Osteocyte (in vitro differentiated cells): ENCODE data around the gene TMEM183A. TPM values are rescaled to one million over a fixed set of nuclear protein-coding genes. Genes with fewer than 3 reads are reported as not detected.

Source experiments
- DNase-seq: peaks from one replicate; pipeline ENCODE4 v3.0.0; 2021; ENCODE audit warnings: mixed read lengths; ENCODE audit not compliant: unreplicated experiment; ENCODE audit errors: extremely low spot score
- H3K27ac Mint-ChIP-seq: one replicate; pipeline ENCODE4 v1.8.0; 2021; ENCODE audit warnings: mild to moderate bottlenecking, mixed read lengths; ENCODE audit not compliant: unreplicated experiment
- H3K27me3 Mint-ChIP-seq: one replicate; pipeline ENCODE4 v1.8.0; 2021; ENCODE audit warnings: mixed read lengths; ENCODE audit not compliant: unreplicated experiment
- H3K36me3 Mint-ChIP-seq: one replicate; pipeline ENCODE4 v1.8.0; 2021; ENCODE audit warnings: mixed read lengths; ENCODE audit not compliant: unreplicated experiment
- H3K4me1 Mint-ChIP-seq: one replicate; pipeline ENCODE4 v1.8.0; 2021; ENCODE audit warnings: mixed read lengths; ENCODE audit not compliant: unreplicated experiment
- H3K4me3 Mint-ChIP-seq: one replicate; pipeline ENCODE4 v1.8.0; 2021; ENCODE audit warnings: mild to moderate bottlenecking, moderate library complexity, mixed read lengths; ENCODE audit not compliant: unreplicated experiment
- H3K9me3 Mint-ChIP-seq: one replicate; pipeline ENCODE4 v1.8.0; 2021; ENCODE audit warnings: mixed read lengths; ENCODE audit not compliant: unreplicated experiment
- CTCF ChIP-seq: fragments of 200-600 bp; sonication (generic); IDR thresholded peaks from 2 replicates; pipeline ENCODE4 v1.5.0; 2021; ENCODE audit warnings: antibody characterized with exemption, mild to moderate bottlenecking, moderate library complexity
- total RNA-seq: library from RNA; stranded (reverse); gene quantifications from 2 replicates; pipeline ENCODE4 v1.2.1, GENCODE V29; 2021

TMEM183A gene
- total RNA-seq, 1 donor from 2014 or later: 59.6 TPM

GRCh38 chr1:203031467-203031866, 24.3 kb downstream of the TMEM183A start:
- Mint-ChIP-seq H3K27ac (no peak overlapping the region), H3K4me1 (peaks cover 2% of the 10 kb centered on the region), H3K9me3 (no peaks in the 10 kb centered on the region), H3K36me3 (no peaks in the 10 kb centered on the region), H3K27me3 (peaks cover 35% of the 10 kb centered on the region), H3K4me3 (no peak overlapping the region)
- no peak for DNase-seq
- TF ChIP-seq CTCF: no peak

GRCh38 chr1:203033287-203033686, 26.1 kb downstream of the TMEM183A start:
- TF ChIP-seq CTCF: no peak
- Mint-ChIP-seq H3K27ac (no peak overlapping the region), H3K4me1 (peaks cover 4% of the 10 kb centered on the region), H3K36me3 (no peaks in the 10 kb centered on the region), H3K9me3 (no peaks in the 10 kb centered on the region), H3K4me3 (no peak overlapping the region), H3K27me3 (peaks cover 25% of the 10 kb centered on the region)
- DNase-seq: no peak

- peaks cover 23% of the 10 kb centered on the region for H3K27me3 Mint-ChIP-seq
- no peaks in the 10 kb centered on the region for H3K9me3 Mint-ChIP-seq
Observed at GRCh38 chr1:203033917-203034316, 26.7 kb downstream of the TMEM183A start.

GRCh38 chr1:203034422-203035110, 27.4 kb downstream of the TMEM183A start:
- peaks cover 23% of the 10 kb centered on the region for H3K27me3 Mint-ChIP-seq
- no peak for TF ChIP-seq CTCF
- no peaks in the 10 kb centered on the region for H3K36me3 Mint-ChIP-seq
- H3K4me1 Mint-ChIP-seq: peaks cover 12% of the 10 kb centered on the region
- H3K9me3 Mint-ChIP-seq: no peaks in the 10 kb centered on the region
- no peak overlapping the region for H3K27ac Mint-ChIP-seq
- no peak for DNase-seq
- no peak overlapping the region for H3K4me3 Mint-ChIP-seq

More at GRCh38 chr1:203033917-203034316, 26.7 kb downstream of the TMEM183A start:
- no peak for TF ChIP-seq CTCF
- no peak overlapping the region for H3K27ac Mint-ChIP-seq
- DNase-seq: no peak
- H3K4me1 Mint-ChIP-seq: peaks cover 8% of the 10 kb centered on the region
- H3K4me3 Mint-ChIP-seq: no peak overlapping the region
- H3K36me3 Mint-ChIP-seq: no peaks in the 10 kb centered on the region

- H3K4me3 Mint-ChIP-seq: no peak overlapping the region
- peaks cover 12% of the 10 kb centered on the region for H3K4me1 Mint-ChIP-seq
- TF ChIP-seq CTCF: no peak
- no peak for DNase-seq
- no peaks in the 10 kb centered on the region for H3K36me3 Mint-ChIP-seq
- peaks cover 23% of the 10 kb centered on the region for H3K27me3 Mint-ChIP-seq
- H3K9me3 Mint-ChIP-seq: no peaks in the 10 kb centered on the region
- no peak overlapping the region for H3K27ac Mint-ChIP-seq
Observed at GRCh38 chr1:203035111-203036000, 28.2 kb downstream of the TMEM183A start.
